Inflammatory macrophage treated with lipopolysaccharide for 4 hours (primary cell): ENCODE results near the gene VPS37C.

Source experiments
- DNase-seq: peaks from one replicate; pipeline ENCODE4 v3.0.0-alpha.2; 2020

Gene VPS37C

GRCh38 chr11:61131586-61131985 is 29.6 kb downstream of the VPS37C start:
- DNase-seq = no peak

GRCh38 chr11:61131186-61131585 is 30.0 kb downstream of the VPS37C start:
- DNase-seq = no peak

- peak; percentile 80 for DNase-seq
These were observed 31.3 kb downstream of the VPS37C start for GRCh38 chr11:61129639-61130523.

- DNase-seq = no peak
These were observed 32.1 kb downstream of the VPS37C start for GRCh38 chr11:61128947-61129638.

GRCh38 chr11:61127991-61128390 is 33.2 kb downstream of the VPS37C start:
- DNase-seq = no peak

GRCh38 chr11:61126256-61126655 is 35.0 kb downstream of the VPS37C start:
- no peak for DNase-seq

- no peak for DNase-seq
These were observed 35.9 kb downstream of the VPS37C start for GRCh38 chr11:61125310-61125684.

- no peak for DNase-seq
These were observed 36.5 kb downstream of the VPS37C start for GRCh38 chr11:61124574-61125309.

GRCh38 chr11:61123775-61124571 is 37.3 kb downstream of the VPS37C start:
- DNase-seq = no peak

GRCh38 chr11:61122761-61123160 is 38.5 kb downstream of the VPS37C start:
- no peak for DNase-seq

- no peak for DNase-seq
These were observed 39.3 kb downstream of the VPS37C start for GRCh38 chr11:61121917-61122316.

GRCh38 chr11:61121192-61121831 is 39.9 kb downstream of the VPS37C start:
- no peak for DNase-seq

GRCh38 chr11:61120706-61121191 is 40.5 kb downstream of the VPS37C start:
- DNase-seq = no peak

GRCh38 chr11:61120099-61120705 is 41.0 kb downstream of the VPS37C start:
- DNase-seq = peak; percentile 12

GRCh38 chr11:61119571-61119970 is 41.7 kb downstream of the VPS37C start:
- no peak for DNase-seq

GRCh38 chr11:61119055-61119454 is 42.2 kb downstream of the VPS37C start:
- DNase-seq = no peak

GRCh38 chr11:61118406-61118805 is 42.8 kb downstream of the VPS37C start:
- DNase-seq = no peak

GRCh38 chr11:61118004-61118403 is 43.2 kb downstream of the VPS37C start:
- DNase-seq = no peak

- DNase-seq = no peak
These were observed 44.1 kb downstream of the VPS37C start for GRCh38 chr11:61117168-61117520.

- no peak for DNase-seq
These were observed 44.6 kb downstream of the VPS37C start for GRCh38 chr11:61116426-61117167.
